ENCODE measurements around the gene SPECC1.
"Not testable (repeated sequence)": the region's sequence is repeated elsewhere in the genome, so short reads cannot be mapped to it uniquely, and the experiment has no call there.

DNA sequence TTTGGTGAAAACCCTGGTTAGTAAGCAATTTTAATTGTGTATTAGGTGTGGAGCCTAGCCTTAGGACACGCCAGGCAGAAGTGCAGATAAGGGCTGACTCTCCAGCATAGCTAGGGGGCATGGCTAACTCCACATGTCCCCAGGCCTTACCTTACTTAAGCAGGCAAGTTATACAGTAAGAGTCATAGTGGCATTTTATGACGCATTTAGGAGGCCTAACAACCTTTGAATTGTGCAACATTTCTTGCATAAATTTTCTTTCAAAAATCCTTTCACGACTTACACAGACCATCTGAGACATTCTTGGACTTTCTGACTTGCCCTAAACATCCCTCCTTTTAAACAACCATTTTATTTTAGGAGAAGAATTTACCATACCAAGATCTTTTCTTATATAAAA is 187.1 kb downstream of the SPECC1 start:
- TF ChIP-seq, protein P1, sequence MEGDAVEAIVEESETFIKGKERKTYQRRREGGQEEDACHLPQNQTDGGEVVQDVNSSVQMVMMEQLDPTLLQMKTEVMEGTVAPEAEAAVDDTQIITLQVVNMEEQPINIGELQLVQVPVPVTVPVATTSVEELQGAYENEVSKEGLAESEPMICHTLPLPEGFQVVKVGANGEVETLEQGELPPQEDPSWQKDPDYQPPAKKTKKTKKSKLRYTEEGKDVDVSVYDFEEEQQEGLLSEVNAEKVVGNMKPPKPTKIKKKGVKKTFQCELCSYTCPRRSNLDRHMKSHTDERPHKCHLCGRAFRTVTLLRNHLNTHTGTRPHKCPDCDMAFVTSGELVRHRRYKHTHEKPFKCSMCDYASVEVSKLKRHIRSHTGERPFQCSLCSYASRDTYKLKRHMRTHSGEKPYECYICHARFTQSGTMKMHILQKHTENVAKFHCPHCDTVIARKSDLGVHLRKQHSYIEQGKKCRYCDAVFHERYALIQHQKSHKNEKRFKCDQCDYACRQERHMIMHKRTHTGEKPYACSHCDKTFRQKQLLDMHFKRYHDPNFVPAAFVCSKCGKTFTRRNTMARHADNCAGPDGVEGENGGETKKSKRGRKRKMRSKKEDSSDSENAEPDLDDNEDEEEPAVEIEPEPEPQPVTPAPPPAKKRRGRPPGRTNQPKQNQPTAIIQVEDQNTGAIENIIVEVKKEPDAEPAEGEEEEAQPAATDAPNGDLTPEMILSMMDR (IDR thresholded peaks at IDR 0.05; ENCODE audit: low read depth, low read length, poor library complexity, severe bottlenecking), result not testable (repeated sequence)
- TF ChIP-seq EZH2phosphoT487 (IDR thresholded peaks at IDR 0.05; ENCODE audit: borderline replicate concordance, low read length), result not testable (repeated sequence)
